ENCODE data around the gene SRD5A1. TPM values are rescaled to one million over a fixed set of nuclear protein-coding genes. Genes with fewer than 3 reads are reported as not detected.

The SRD5A1 gene
- total RNA-seq, 1 experiment from 2014 or later, result 29.9 TPM

DNA sequence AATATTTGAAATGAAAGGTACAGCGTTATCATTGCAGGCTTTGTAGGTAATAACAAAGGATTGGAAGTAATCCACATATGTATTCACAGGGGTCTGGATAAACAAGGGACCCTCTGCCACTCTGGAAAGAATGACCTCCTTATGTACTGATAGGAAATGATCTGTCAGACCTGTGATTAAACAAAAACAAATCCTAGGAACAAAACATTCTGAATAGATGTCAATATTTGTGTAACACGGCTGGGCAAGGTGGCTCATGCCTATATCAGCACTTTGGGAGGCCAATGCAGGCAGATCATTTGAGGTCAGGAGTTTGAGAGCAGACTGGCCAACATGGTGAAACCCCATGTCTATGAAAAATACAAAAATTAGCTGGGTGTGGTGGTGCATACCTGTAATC is 42.7 kb upstream of the SRD5A1 start:
- no peak overlapping the region for H3K14ac ChIP-seq (ENCODE audit: insufficient read depth, low read length)
- H3K4me2 ChIP-seq (ENCODE audit: insufficient read depth, insufficient read length, low read length), result no peak overlapping the region
- no peak overlapping the region for H4K5ac ChIP-seq (ENCODE audit: insufficient read length, low read depth, low read length)
- H3T11ph ChIP-seq (ENCODE audit: low read length), result no peak overlapping the region
- Mint-ChIP-seq H3K4me3 (no peak overlapping the region), H3K27me3 (ENCODE audit: low read depth) (peaks cover 20% of the 10 kb centered on the region), H3K9me3 (no peaks in the 10 kb centered on the region), H3K27ac (peak overlapping the region in 1 of 3 experiments; percentile 22; a peak in 1 of 7 replicates), H3K4me1 (0 out of 4 replicates have a peak, but pooled peaks cover 0 to under 1% of the 10 kb centered on the region in 2 experiments), H3K36me3 (ENCODE audit: insufficient read depth in 1 of 3, low read depth in 3 of 3) (no peaks in the 10 kb centered on the region)
- no peak overlapping the region for H3K9ac ChIP-seq (ENCODE audit: extremely low read depth, insufficient read length, low read length)
- H3K79me1 ChIP-seq (ENCODE audit: insufficient read depth, low read depth, low read length, poor library complexity, severe bottlenecking), result no peaks in the 10 kb centered on the region
- no peak overlapping the region for H4K91ac ChIP-seq (ENCODE audit: insufficient read length, low read depth, low read length)
- H2AK5ac ChIP-seq (ENCODE audit: insufficient read length, low read length), result no peak overlapping the region
- no CpG with 5 or more reads among the region's 2 CpGs for WGBS (ENCODE audit: extremely low coverage, insufficient read length, low lambda C conversion rate)
- no peak overlapping the region for H3K18ac ChIP-seq (ENCODE audit: insufficient read length, low read depth, low read length)
- no peak overlapping the region for H3K56ac ChIP-seq (ENCODE audit: insufficient read length, low read depth, low read length)
- no peak overlapping the region for H2BK5ac ChIP-seq (ENCODE audit: insufficient read length, low read length)
- H2BK120ac ChIP-seq (ENCODE audit: low read depth, low read length, poor library complexity, severe bottlenecking), result no peak overlapping the region
- H2BK12ac ChIP-seq (ENCODE audit: insufficient read length, low read depth, low read length), result no peak overlapping the region
- H2BK20ac ChIP-seq (ENCODE audit: low read depth, low read length, poor library complexity, severe bottlenecking), result no peak overlapping the region
- no peaks in the 10 kb centered on the region for H3K9me3 ChIP-seq (ENCODE audit: control insufficient read depth, low read depth, low read length)
- no peaks in the 10 kb centered on the region for H3K79me2 ChIP-seq (ENCODE audit: insufficient read depth, low read length)
- no peaks in the 10 kb centered on the region for H3K23me2 ChIP-seq (ENCODE audit: insufficient read length, low read depth, low read length, poor library complexity, severe bottlenecking)
- no peak for DNase-seq
- no peaks in the 10 kb centered on the region for H3K4me1 ChIP-seq (ENCODE audit: insufficient read depth, low read length)
- no peaks in the 10 kb centered on the region for H4K20me1 ChIP-seq (ENCODE audit: control insufficient read depth, insufficient read depth, insufficient read length)
- H4K8ac ChIP-seq (replicated peaks; ENCODE audit: insufficient read length, low read depth, low read length), result no peak overlapping the region
- no peaks in the 10 kb centered on the region for H3K27me3 ChIP-seq (ENCODE audit: insufficient read depth, low read length)
- H3K4ac ChIP-seq (ENCODE audit: low read depth, low read length), result no peak overlapping the region
- no peak overlapping the region for H2AFZ ChIP-seq (ENCODE audit: low read length)
- no peak overlapping the region for H3K23ac ChIP-seq (ENCODE audit: insufficient read length, low read depth, low read length)
- H2BK15ac ChIP-seq (ENCODE audit: low read depth, low read length), result no peak overlapping the region
- no peak overlapping the region for H3K27ac ChIP-seq (ENCODE audit: insufficient read length, low read depth, low read length)
- TF ChIP-seq, protein P1, sequence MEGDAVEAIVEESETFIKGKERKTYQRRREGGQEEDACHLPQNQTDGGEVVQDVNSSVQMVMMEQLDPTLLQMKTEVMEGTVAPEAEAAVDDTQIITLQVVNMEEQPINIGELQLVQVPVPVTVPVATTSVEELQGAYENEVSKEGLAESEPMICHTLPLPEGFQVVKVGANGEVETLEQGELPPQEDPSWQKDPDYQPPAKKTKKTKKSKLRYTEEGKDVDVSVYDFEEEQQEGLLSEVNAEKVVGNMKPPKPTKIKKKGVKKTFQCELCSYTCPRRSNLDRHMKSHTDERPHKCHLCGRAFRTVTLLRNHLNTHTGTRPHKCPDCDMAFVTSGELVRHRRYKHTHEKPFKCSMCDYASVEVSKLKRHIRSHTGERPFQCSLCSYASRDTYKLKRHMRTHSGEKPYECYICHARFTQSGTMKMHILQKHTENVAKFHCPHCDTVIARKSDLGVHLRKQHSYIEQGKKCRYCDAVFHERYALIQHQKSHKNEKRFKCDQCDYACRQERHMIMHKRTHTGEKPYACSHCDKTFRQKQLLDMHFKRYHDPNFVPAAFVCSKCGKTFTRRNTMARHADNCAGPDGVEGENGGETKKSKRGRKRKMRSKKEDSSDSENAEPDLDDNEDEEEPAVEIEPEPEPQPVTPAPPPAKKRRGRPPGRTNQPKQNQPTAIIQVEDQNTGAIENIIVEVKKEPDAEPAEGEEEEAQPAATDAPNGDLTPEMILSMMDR (conservative IDR thresholded peaks at IDR 0.05), result no peak

All from H9 (cell line).